ENCODE measurements around the gene NFIA. TPM values are rescaled to one million over a fixed set of nuclear protein-coding genes. Genes with fewer than 3 reads are reported as not detected.

The NFIA gene
- total RNA-seq, 1 experiment from 2014 or later, result 20.9 TPM

DNA sequence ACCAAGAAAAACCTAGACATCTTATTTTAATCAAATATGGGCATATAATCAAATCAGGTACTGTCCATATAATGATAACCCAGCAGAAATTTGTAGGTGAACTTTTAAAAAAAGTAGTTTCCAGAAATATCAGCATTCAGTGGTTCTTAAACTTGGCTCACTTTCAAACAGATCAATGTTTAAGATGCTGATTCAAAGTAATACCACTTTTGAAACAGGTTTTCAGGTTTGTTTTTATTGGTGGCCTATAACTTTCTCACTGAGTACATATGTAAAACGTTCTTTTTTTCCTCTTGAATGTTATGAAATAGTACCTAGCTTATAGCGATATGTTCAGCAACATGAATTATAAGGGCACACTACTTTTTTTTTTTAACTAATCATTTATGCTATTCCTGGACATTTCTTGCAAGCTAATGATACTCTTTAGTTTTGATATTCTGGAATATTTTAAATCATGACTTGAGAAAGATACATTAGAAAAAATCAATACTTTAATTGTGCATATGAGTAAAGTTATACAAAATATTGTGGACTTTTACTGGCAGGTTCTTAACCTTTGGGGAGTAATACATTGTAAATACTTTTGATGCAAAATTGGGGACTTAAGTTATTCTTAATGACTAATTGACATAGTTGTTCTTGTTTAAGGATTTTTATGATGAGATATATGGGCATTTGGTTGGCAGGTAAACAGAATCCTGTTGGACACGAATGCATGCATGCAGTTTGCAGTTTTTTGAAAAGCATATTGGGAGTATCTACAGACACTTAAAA lies 3.0 kb downstream of the NFIA start:
- H3K4me3 ChIP-seq (ENCODE audit: low read depth in 2 of 2, low read length in 2 of 2), result no peak overlapping the region
- no peaks in the 10 kb centered on the region; the same call in none of the 2 replicates for H3K36me3 ChIP-seq (ENCODE audit: control insufficient read depth, insufficient read depth, low read length)
- ATAC-seq (no peak), DNase-seq (ENCODE audit: low read depth, low spot score) (no peak)
- H3K27ac ChIP-seq (ENCODE audit: low read length), result peak overlapping the region; percentile 54; the same call in 1 of the 2 replicates
- in situ Hi-C loops (cut with HindIII; ENCODE audit: low pct_unique_long_range_greater_than_20kb, low sequenced_read_pairs), result no loop called here
- intact Hi-C loops (cut with micrococcal nuclease; ENCODE audit: unreplicated experiment), result loop anchor here (10.0 kb wide), 1 partner anchor 249 kb away; no protein-coding TSS in a partner anchor
- TF ChIP-seq POLR2AphosphoS5 (IDR thresholded peaks at IDR 0.05; ENCODE audit: low read depth, low read length) (no peak), TCF7L2 (IDR thresholded peaks at IDR 0.05; ENCODE audit: low read depth, low read length) (no peak), REST (IDR thresholded peaks at IDR 0.05; ENCODE audit: insufficient read depth in 1 of 2, low read depth in 2 of 2, low read length in 1 of 2) (no peak), SIN3A (IDR thresholded peaks at IDR 0.05; ENCODE audit: borderline replicate concordance, insufficient read depth, low read depth, low read length) (no peak)
- TF ChIP-seq, protein P1, sequence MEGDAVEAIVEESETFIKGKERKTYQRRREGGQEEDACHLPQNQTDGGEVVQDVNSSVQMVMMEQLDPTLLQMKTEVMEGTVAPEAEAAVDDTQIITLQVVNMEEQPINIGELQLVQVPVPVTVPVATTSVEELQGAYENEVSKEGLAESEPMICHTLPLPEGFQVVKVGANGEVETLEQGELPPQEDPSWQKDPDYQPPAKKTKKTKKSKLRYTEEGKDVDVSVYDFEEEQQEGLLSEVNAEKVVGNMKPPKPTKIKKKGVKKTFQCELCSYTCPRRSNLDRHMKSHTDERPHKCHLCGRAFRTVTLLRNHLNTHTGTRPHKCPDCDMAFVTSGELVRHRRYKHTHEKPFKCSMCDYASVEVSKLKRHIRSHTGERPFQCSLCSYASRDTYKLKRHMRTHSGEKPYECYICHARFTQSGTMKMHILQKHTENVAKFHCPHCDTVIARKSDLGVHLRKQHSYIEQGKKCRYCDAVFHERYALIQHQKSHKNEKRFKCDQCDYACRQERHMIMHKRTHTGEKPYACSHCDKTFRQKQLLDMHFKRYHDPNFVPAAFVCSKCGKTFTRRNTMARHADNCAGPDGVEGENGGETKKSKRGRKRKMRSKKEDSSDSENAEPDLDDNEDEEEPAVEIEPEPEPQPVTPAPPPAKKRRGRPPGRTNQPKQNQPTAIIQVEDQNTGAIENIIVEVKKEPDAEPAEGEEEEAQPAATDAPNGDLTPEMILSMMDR (IDR thresholded peaks at IDR 0.05), result no peak
- H3K9me3 ChIP-seq (ENCODE audit: control insufficient read depth, insufficient read depth, low read depth, low read length), result no peaks in the 10 kb centered on the region
- H3K4me1 ChIP-seq (ENCODE audit: control insufficient read depth, insufficient read depth, low read length), result peaks cover 53% of the 10 kb centered on the region
- BruUV-seq (replicated peaks), result no TSS peak
- ChIA-PET POLR2A (interaction anchor here (0.6 kb wide), 2 partner anchors 62 to 86 kb away, joined by 5 to 23 read pairs; no protein-coding TSS in a partner anchor), CTCF (interaction anchor here (0.6 kb wide), 1 partner anchor 8 kb away, joined by 3 read pairs; no protein-coding TSS in a partner anchor)
- H3K27me3 ChIP-seq (ENCODE audit: control insufficient read depth, insufficient read depth, low read length), result no peaks in the 10 kb centered on the region

DNA sequence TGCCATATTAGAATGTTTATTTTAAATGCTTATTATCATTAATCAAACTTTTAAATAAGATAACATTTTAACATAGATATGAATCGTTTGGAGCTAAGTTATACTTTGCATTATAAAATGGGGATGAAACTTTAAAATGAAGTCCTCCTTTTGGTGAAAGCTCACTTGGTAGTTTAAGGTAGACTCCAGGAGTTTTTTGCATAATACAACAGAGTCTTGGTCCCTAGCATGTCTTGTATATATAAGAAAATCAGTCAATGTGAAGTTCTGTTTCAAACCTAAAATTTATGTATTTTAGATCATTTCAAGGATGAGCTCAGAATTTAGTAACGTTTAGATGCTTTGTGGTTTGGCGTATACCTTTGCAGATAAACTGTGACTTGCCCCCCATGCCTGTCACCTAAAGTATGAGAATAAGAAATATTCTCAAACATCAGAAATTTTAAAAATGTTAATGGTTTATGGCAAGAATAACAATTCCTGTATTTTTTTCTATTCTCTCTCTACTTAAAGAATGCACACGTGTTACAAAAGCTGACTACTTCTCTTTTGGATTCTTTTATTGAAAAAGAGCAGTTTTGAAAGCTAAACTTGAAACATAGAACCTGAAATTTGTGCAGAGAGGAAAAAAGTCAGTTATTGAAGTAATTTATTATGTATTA lies 3.8 kb downstream of the NFIA start:
- ATAC-seq (no peak), DNase-seq (ENCODE audit: low read depth, low spot score) (no peak)
- H3K27me3 ChIP-seq (ENCODE audit: control insufficient read depth, insufficient read depth, low read length), result no peaks in the 10 kb centered on the region
- in situ Hi-C loops (cut with HindIII; ENCODE audit: low pct_unique_long_range_greater_than_20kb, low sequenced_read_pairs), result no loop called here
- ChIA-PET CTCF (interaction anchor here (0.6 to 1.1 kb wide), 2 partner anchors 8 to 37 kb away, joined by 3 read pairs; no protein-coding TSS in a partner anchor), POLR2A (interaction anchor here (0.6 to 0.7 kb wide), 3 partner anchors 61 to 252 kb away, joined by 3 to 23 read pairs (median 5); no protein-coding TSS in a partner anchor)
- no TSS peak for BruUV-seq (replicated peaks)
- H3K4me1 ChIP-seq (ENCODE audit: control insufficient read depth, insufficient read depth, low read length), result peaks cover 52% of the 10 kb centered on the region
- TF ChIP-seq SIN3A (IDR thresholded peaks at IDR 0.05; ENCODE audit: borderline replicate concordance, insufficient read depth, low read depth, low read length) (no peak), TCF7L2 (IDR thresholded peaks at IDR 0.05; ENCODE audit: low read depth, low read length) (no peak), POLR2AphosphoS5 (IDR thresholded peaks at IDR 0.05; ENCODE audit: low read depth, low read length) (no peak), REST (IDR thresholded peaks at IDR 0.05; ENCODE audit: insufficient read depth in 1 of 2, low read depth in 2 of 2, low read length in 1 of 2) (no peak)
- TF ChIP-seq, protein P1 (IDR thresholded peaks at IDR 0.05), result no peak
- intact Hi-C loops (cut with micrococcal nuclease; ENCODE audit: unreplicated experiment), result loop anchor here (10.0 kb wide), 1 partner anchor 249 kb away; no protein-coding TSS in a partner anchor
- no peaks in the 10 kb centered on the region; the same call in none of the 2 replicates for H3K36me3 ChIP-seq (ENCODE audit: control insufficient read depth, insufficient read depth, low read length)
- H3K9me3 ChIP-seq (ENCODE audit: control insufficient read depth, insufficient read depth, low read depth, low read length), result no peaks in the 10 kb centered on the region
- H3K27ac ChIP-seq (ENCODE audit: low read length), result peak overlapping the region; percentile 54; the same call in 1 of the 2 replicates
- H3K4me3 ChIP-seq (ENCODE audit: low read depth in 2 of 2, low read length in 2 of 2), result no peak overlapping the region

All from Panc1 (cell line).